ENCODE measurements around the gene DNM1. TPM values are rescaled to one million over a fixed set of nuclear protein-coding genes. Genes with fewer than 3 reads are reported as not detected.

Gene DNM1
- total and polyA plus RNA-seq, 2 of the 8 experiments (the other 6 are each of a cell fraction or from before 2014, with no cell fraction given) = 34.3 to 62.7 TPM

DNA sequence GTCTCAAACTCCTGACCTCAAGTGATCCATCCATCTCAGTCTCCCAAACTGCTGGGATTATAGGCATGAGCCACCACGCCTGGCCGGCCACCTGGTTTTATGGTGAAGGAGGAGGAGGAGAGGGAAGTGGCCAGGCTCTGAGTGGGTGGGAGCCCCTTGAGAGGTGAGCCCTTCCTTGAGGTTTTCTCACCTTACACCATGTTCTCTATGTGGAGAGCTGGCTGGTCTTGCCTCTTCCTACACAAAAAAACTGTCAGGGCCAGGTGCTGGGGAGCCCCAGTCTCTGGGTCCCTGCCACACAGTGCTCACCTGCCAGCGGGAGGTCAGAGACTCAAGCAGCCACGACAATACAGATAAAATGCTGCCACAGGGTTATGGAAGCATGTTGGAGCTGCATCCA is 91.0 kb downstream of the DNM1 start:
- no peak overlapping the region for H3K4me3 ChIP-seq (ENCODE audit: extremely low read depth in 1 of 4, insufficient read depth in 2 of 4, low read depth in 3 of 4, low read length in 4 of 4)
- no peaks in the 10 kb centered on the region for H3K9me3 ChIP-seq (ENCODE audit: insufficient read depth in 2 of 2, low read depth in 1 of 2, low read length in 1 of 2)
- H4K20me1 ChIP-seq (replicated peaks in 1 of 2; ENCODE audit: control insufficient read depth in 1 of 2, insufficient read depth in 2 of 2, low read length in 2 of 2) = peaks cover 1 to 3% of the 10 kb centered on the region in 2 experiments
- H4K5ac ChIP-seq (ENCODE audit: insufficient read length, low read depth, low read length) = no peak overlapping the region
- H2BK20ac ChIP-seq (ENCODE audit: low read length) = no peak overlapping the region
- no peak overlapping the region for H4K8ac ChIP-seq (ENCODE audit: extremely low read depth, insufficient read depth, low read length)
- H2BK120ac ChIP-seq (replicated peaks; ENCODE audit: low read depth, low read length) = no peak overlapping the region
- H3K79me1 ChIP-seq (ENCODE audit: low read depth, low read length) = no peaks in the 10 kb centered on the region
- H3K9ac ChIP-seq (replicated peaks in 1 of 4; ENCODE audit: extremely low read depth in 1 of 4, low read depth in 3 of 4, low read length in 3 of 4) = no peak overlapping the region
- no peak overlapping the region for H3K4ac ChIP-seq (replicated peaks; ENCODE audit: insufficient read length, low read depth, low read length)
- H3K27ac ChIP-seq (ENCODE audit: low read depth, low read length) = no peak overlapping the region; the same call in 1 of the 2 replicates
- H2BK15ac ChIP-seq (ENCODE audit: low read length) = no peak overlapping the region
- FAIRE-seq (no peak), DNase-seq (ENCODE audit: low read depth in 1 of 2, low spot score in 2 of 2) (no peak)
- POLR2A ChIA-PET (ENCODE audit: partially characterized antibody) = interaction anchor here (0.5 to 1.2 kb wide), 2 partner anchors 51 to 126 kb away, joined by 3 to 4 read pairs; partner anchors contain the start of gene CERCAM
- no peak overlapping the region for H4K91ac ChIP-seq (replicated peaks; ENCODE audit: insufficient read length, low read length)
- no peaks in the 10 kb centered on the region for H3K27me3 ChIP-seq (replicated peaks in 1 of 4; ENCODE audit: control insufficient read depth in 3 of 4, extremely low read depth in 1 of 4, insufficient read depth in 3 of 4, low read length in 3 of 4)
- no peaks in the 10 kb centered on the region for H3K79me2 ChIP-seq (ENCODE audit: control insufficient read depth in 1 of 2, insufficient read depth in 2 of 2, low read length in 2 of 2)
- CTCF ChIA-PET (ENCODE audit: partially characterized antibody) = interaction anchor here (0.9 to 8.1 kb wide), 11 partner anchors 8 to 229 kb away, joined by 3 to 88 read pairs (median 17); no protein-coding TSS in a partner anchor
- H3K23me2 ChIP-seq (ENCODE audit: low read depth, low read length) = no peaks in the 10 kb centered on the region
- no peak overlapping the region for H3K23ac ChIP-seq (ENCODE audit: insufficient read length)
- no peak overlapping the region for H2BK12ac ChIP-seq (ENCODE audit: low read depth, low read length)
- H3K4me2 ChIP-seq (ENCODE audit: insufficient read depth in 1 of 2, low read depth in 2 of 2, low read length in 2 of 2) = no peak overlapping the region
- no peak overlapping the region for H3K18ac ChIP-seq (ENCODE audit: extremely low read depth, low read length)
- H2AFZ ChIP-seq (ENCODE audit: low read length) = no peak overlapping the region
- no peaks in the 10 kb centered on the region for H3K36me3 ChIP-seq (ENCODE audit: control insufficient read depth in 2 of 4, insufficient read depth in 4 of 4, low read length in 3 of 4)
- 84% methylated on average over 4 of the region's 4 CpGs; no CpG with 5 or more reads in 1 of the 2 experiments for WGBS, 2 experiments (ENCODE audit: extremely low coverage in 1 of 2, insufficient coverage in 1 of 2, insufficient read length in 1 of 2, insufficient replicate concordance in 2 of 2, low coverage in 1 of 2, low lambda C conversion rate in 2 of 2, missing lambda C conversion rate in 1 of 2)
- H3K4me1 ChIP-seq (replicated peaks in 1 of 4; ENCODE audit: control insufficient read depth in 3 of 4, insufficient read depth in 4 of 4, low read length in 3 of 4) = no peaks in the 10 kb centered on the region
- no peak overlapping the region for H3K14ac ChIP-seq (ENCODE audit: insufficient read length)
- H2BK5ac ChIP-seq (ENCODE audit: low read depth, low read length) = no peak overlapping the region
- H3K56ac ChIP-seq (replicated peaks; ENCODE audit: insufficient read length, low read depth, low read length) = no peak overlapping the region
- no peak overlapping the region for H2AK5ac ChIP-seq (ENCODE audit: low read depth, low read length)
- TF ChIP-seq SP4 (IDR thresholded peaks at IDR 0.05; ENCODE audit: low read length) = no peak
- no peak for TF ChIP-seq TBP (IDR thresholded peaks at IDR 0.05; ENCODE audit: low read depth, low read length)
- no peak for TF ChIP-seq POLR2AphosphoS5 (IDR thresholded peaks at IDR 0.05; ENCODE audit: low read depth, low read length)
- no peak for TF ChIP-seq SAP30 (IDR thresholded peaks at IDR 0.05; ENCODE audit: insufficient read depth, insufficient replicate concordance, low read length)
- TF ChIP-seq FOSL1 (IDR thresholded peaks at IDR 0.05; ENCODE audit: insufficient read depth, low read depth, low read length) = no peak
- TF ChIP-seq RAD21 (IDR thresholded peaks at IDR 0.05 in 1 of 2, conservative IDR thresholded peaks at IDR 0.05 in 1 of 2; ENCODE audit: low read depth in 2 of 2, low read length in 2 of 2) = no peak
- TF ChIP-seq SIX5 (IDR thresholded peaks at IDR 0.05; ENCODE audit: low read depth, low read length) = no peak
- no peak for TF ChIP-seq TAF1 (IDR thresholded peaks at IDR 0.05; ENCODE audit: low read depth, low read length)
- no peak for TF ChIP-seq CEBPB (IDR thresholded peaks at IDR 0.05; ENCODE audit: low read depth, low read length)
- no peak for TF ChIP-seq GABPA (IDR thresholded peaks at IDR 0.05; ENCODE audit: borderline replicate concordance, insufficient read depth, low read length)
- no peak for TF ChIP-seq CHD2 (IDR thresholded peaks at IDR 0.05; ENCODE audit: low read length)
- TF ChIP-seq EP300 (IDR thresholded peaks at IDR 0.05; ENCODE audit: borderline replicate concordance in 1 of 2, low read depth in 2 of 2, low read length in 2 of 2) = no peak
- TF ChIP-seq GTF2F1 (IDR thresholded peaks at IDR 0.05; ENCODE audit: borderline replicate concordance, low read depth, low read length) = no peak
- TF ChIP-seq ZNF274 (IDR thresholded peaks at IDR 0.05; ENCODE audit: borderline replicate concordance, extremely low read depth, low read length) = no peak
- TF ChIP-seq CREB1 (IDR thresholded peaks at IDR 0.05) = no peak
